Astrocyte of the hippocampus (primary cell): ENCODE data around the gene MEST.
"Not testable (repeated sequence)": the region's sequence is repeated elsewhere in the genome, so short reads cannot be mapped to it uniquely, and the experiment has no call there.

Experiments used
- DNase-seq: peaks from one replicate; pipeline ENCODE4 v3.0.0; 2011; ENCODE audit warnings: low read depth, low spot score

Gene MEST

GRCh38 chr7:130523519-130524125 is 31.7 kb downstream of the MEST start:
- DNase-seq: not testable (repeated sequence)

- DNase-seq: no peak
Measured at GRCh38 chr7:130524628-130525027, 32.7 kb downstream of the MEST start.

- DNase-seq: not testable (repeated sequence)
Measured at GRCh38 chr7:130527752-130528355, 36.0 kb downstream of the MEST start.

- DNase-seq: no peak
Measured at GRCh38 chr7:130529417-130529816, 37.5 kb downstream of the MEST start.

- not testable (repeated sequence) for DNase-seq
Measured at GRCh38 chr7:130537894-130538293, 46.0 kb downstream of the MEST start.

- not testable (repeated sequence) for DNase-seq
Measured at GRCh38 chr7:130541287-130541686, 49.4 kb downstream of the MEST start.

DNA sequence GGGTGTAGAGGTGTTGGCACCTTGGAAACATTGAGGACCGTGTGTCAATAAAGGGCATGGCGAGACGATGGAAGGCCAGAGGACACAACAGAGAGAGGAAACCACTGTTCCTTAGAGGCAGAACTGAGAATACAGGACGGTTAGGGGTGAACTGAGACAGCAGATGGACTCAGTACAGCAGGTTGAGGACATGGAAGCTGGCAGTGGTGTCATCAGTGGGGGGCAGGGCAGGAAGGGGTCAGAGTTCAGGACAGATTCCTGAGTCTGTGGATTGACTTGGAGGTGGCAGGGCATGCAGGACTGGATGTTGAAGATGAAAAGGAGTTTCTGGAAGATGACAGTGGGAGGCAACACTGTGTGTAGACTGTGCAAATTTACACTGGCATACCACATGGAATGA is 50.4 kb downstream of the MEST start:
- DNase-seq: not testable (repeated sequence)

DNA sequence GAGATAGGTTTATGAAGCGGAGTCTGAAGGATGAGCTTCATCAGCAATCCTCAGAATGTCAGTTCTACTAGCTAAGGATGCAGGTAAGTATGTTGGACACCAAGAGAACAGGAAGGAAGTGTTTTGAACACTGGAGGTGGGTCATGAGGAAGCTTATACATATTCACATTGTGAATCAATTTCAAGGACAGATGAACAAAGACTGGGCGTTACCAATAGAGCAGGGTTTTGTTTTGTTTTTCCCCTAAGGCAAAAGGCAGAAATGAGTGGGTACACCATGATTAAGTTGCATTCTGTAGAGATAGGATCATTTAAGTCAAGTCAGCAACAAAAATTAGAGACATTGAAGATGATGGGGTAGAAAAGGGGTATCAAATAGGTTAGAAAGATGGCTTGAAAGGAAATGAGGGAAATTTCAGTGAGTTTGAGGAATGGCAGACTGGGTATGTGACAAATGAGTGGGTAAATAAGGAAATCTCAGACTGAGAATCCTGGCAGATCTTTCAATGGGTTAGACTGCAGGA is 51.7 kb downstream of the MEST start:
- no peak for DNase-seq

- DNase-seq: no peak
Measured at GRCh38 chr7:130544356-130544755, 52.5 kb downstream of the MEST start.

- DNase-seq: no peak
Measured at GRCh38 chr7:130553398-130554029, 61.6 kb downstream of the MEST start.

- no peak for DNase-seq
Measured at GRCh38 chr7:130554481-130554880, 62.6 kb downstream of the MEST start.
